Stimulated activated CD4-positive, alpha-beta T cell treated with anti-CD3 and anti-CD28 coated beads, Interleukin-12 subunit alpha, Interleukin-12 subunit beta, amount 100 ng/mL, for 4 hours (primary cell): ENCODE data around the gene DENND10.
"Not testable (repeated sequence)": the region's sequence is repeated elsewhere in the genome, so short reads cannot be mapped to it uniquely, and the experiment has no call there.

Experiments used
- DNase-seq: peaks from one replicate; pipeline ENCODE4 v3.0.0-alpha.2; 2020

DENND10 gene

GRCh38 chr10:119103903-119104653 is at the start of gene DENND10:
TSS of gene DENND10 (plus strand) at chr10:119104113. CDS start at chr10:119104143, 30 bp downstream.
- DNase-seq, result peak; percentile 80

- DNase-seq, result no peak
Measured at GRCh38 chr10:119055472-119055871, 48.4 kb upstream of the DENND10 start.

GRCh38 chr10:119058010-119058409 is 45.9 kb upstream of the DENND10 start:
- DNase-seq, result no peak

- no peak for DNase-seq
Measured at GRCh38 chr10:119059557-119059956, 44.4 kb upstream of the DENND10 start.

DNA sequence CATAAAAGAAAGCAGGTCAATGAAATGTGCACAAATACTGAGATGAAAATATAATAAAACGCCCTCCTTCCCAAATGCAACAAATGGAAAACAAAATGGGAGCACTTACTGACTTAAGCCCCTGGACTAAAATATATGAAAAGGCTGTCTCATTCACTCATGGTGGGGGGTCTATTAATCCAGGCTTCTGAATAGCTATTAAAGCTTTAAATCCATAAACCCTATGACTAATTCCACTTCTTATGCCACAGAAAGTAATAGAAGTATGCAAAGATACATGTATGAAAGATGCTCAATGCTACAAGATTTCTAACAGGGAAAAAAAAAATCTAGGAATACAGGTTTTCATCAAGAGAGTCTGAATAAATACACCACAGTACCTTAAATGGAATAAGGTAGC is 43.8 kb upstream of the DENND10 start:
- DNase-seq, result no peak

GRCh38 chr10:119061352-119061751 is 42.6 kb upstream of the DENND10 start:
- no peak for DNase-seq

DNA sequence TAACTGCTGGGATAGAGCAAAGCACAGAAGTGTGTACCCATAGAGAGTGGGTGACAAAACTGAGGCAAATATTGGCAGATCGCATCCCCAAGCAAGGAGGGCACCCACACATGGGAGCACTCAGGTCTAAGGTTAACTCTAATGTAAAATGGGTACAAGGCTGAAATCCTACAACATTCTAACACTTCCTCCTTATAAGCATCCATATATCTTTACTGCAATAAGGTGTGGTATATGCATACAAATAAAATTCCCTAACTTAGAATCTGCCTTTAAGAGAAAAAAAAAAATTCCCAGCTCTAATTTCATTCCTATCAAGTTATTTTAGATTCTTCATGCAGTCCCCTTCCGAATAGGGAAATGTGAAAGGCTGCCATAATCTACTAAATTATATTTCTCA is 42.0 kb upstream of the DENND10 start:
- DNase-seq, result no peak

GRCh38 chr10:119070395-119071165 is 33.3 kb upstream of the DENND10 start:
- no peak for DNase-seq

DNA sequence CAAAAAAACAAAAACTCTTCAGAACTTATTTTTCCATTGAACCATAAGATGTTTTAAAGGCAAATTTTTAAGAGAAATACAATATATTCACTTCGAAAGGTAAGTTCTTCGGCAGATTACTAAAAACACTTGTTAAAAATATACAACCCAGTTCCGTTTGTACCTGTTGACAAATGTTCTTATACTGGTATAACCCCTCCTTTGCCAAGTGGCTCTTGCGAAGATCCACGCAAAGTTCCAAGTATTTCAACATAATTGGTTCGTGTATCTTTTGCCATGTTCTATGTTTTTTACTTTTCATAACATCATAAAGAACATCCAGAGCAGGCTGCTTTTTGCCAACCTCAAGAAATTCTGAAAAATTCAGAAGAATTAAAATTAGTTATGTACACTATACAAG is 30.3 kb upstream of the DENND10 start:
- no peak for DNase-seq

GRCh38 chr10:119078422-119079179 is 25.3 kb upstream of the DENND10 start:
- DNase-seq, result no peak

- DNase-seq, result peak; percentile 56
Measured at GRCh38 chr10:119079599-119080520, 24.1 kb upstream of the DENND10 start.

DNA sequence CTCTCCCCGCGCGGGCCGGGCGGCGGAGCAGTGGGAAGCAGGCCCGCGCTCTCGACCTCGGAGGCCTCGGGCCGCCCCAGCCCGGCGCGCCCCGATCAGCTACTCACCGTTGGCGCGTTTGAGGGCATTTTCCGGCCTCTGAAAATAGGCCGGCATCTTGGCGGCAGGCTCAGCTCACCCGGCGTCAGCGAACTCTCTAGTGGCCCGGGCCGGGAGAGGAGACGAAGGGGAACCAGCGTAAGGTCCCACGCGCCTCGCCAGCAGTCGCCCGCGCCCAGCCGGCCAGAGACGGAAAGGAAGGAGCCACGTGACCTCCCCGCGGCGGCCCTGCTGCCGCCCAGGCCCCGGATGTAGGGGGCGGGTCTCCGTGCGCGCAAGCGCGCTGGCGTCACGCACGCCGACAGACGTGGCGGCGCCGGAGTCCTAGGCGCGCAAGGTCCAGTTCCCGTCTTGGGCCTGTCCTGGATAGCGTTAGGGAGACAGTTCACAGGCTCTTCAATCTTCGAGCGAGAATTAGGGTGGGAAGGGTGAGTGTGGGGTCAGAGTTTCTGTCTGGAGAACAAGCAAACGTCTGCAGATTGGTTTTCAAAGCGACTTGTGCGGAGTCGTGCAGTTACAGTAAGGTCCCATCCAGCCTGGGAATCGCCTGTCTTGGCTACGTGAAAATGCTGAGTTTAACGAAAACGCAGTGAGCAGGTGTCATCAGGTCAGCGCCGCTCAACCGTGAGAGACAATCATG is 23.2 kb upstream of the DENND10 start, which contains the start of gene EIF3A:
Gene EIF3A, minus strand, starts transcription at position 297 of the 739 bp plus-strand sequence. Its CDS starts 141 bp downstream, at position 156.
- DNase-seq, result peak; percentile 87

DNA sequence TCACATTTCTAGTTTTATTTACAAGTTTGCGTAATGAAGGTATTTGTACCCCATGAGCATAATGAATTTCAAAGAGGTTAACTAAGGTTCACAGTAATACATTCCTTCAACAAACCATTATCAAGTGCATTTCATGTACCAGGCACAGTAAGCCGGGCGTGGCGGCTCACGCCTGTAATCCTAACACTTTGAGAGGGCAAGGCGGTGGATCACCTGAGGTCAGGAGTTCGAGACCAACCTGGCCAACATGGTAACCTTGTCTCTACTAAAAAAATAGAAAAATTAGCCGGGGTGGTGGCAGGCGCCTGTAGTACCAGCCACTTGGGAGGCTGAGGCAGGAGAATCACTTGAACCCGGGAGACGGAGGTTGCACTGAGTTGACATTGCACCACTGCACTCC is 19.0 kb upstream of the DENND10 start:
- no peak for DNase-seq

DNA sequence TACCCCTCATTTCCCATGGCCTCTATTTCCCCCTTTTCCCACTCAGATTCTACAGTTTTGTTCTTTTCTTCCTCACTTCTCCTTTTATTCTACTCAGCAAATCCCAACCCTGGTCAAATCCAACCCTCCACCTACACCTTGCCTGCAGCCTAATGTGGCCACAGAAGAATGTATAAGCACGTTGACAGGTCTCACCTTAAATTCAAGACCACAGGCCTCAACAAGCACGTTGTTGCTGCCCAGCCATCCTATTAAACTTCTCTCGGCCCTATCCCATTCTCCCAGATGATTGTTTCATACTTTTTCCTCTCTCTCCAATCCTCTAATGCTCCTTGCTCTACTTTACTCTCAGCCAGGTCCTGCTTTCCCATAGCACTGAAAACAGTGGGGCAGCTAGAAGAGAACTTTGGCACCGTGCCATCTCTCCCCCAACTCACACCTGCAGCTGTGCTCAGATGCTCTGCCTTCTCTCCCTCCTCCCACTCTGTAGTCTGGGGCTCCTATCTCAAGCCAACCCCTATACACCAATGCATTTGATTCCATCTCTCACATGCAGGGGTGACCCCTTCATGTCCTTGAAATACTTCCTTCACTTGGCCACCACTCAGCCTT is 16.5 kb upstream of the DENND10 start:
- DNase-seq, result no peak

DNA sequence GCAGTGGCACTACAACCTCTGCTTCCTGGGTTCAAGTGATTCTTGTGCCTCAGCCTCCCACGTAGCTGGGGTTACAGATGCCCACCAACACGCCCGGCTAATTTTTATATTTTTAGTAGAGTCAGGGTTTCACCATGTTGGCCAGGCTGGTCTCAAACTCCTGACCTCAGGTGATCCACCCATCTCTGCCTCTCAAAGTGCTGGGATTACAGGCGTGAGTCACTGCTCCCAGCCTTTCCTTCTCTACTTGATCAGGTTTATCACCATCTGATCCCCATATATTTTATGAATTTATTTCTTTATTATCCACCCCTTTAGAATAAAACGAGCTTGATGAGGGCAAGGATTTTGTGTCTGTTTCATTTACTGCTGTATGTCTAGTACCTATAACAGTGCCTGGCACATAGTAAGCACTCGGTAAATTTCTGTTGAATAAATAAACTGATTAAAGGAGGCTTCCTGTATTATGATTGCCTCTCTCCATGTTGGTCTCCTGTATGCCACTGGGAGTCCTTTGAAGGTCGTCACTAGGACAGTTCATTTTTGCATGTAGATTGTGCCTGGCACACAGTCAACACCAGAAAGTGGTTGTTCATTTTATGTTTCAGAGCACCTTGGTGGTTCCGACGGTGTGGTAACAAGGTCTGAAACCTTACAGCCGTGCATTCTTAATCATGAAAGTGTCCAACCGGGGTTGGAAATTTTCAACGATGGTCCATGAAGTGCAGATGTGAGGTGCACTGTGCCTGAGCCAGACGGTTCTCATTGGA is 13.7 kb upstream of the DENND10 start:
- DNase-seq, result no peak

GRCh38 chr10:119090968-119091367 is 12.9 kb upstream of the DENND10 start:
- DNase-seq, result no peak

DNA sequence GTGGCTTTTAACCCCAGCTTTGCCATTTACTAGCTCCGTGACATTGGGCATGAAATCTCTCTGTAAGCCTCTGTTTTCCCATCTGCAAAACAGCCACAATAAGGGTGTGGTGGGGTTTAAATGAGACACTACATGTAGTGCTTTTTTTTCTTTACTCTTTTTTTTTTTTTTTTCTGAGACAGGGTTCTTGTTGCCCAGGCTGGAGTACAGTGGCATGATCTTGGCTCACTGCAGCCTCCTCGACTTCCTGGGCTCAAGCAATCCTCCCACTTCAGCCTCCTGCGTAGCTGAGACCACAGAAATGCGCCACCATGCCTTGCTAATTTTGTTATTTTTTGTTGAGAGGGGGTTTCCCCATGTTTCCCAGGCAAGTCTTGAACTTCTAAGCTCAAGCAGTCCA is 8.3 kb upstream of the DENND10 start:
- no peak for DNase-seq

GRCh38 chr10:119096641-119097415 is 7.1 kb upstream of the DENND10 start:
- not testable (repeated sequence) for DNase-seq

DNA sequence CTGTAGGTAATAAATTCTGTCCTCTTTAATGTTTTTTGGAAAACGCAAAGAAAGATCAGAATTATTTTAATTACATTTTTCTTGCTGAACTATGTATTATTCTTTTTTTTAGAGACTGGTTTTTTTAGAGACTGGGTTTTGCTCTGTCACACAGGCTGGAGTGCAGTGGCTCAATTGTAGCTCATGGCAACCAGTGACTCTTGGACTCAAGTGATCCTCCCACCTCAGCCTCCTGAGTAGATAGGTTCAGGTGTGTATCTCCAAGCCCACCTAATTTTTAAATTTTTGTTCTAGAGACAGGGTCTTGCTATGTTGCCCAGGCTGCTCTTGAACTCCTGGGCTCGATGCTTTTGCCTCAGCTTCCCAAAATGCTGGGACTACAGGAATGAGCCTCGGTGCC is 5.3 kb upstream of the DENND10 start:
- no peak for DNase-seq
